Neural cell (in vitro differentiated cells): ENCODE data around the gene TNNT2. TPM values are rescaled to one million over a fixed set of nuclear protein-coding genes. Genes with fewer than 3 reads are reported as not detected.

ENCODE experiments used
- H2AFZ ChIP-seq: fragments of 200-600, 300-800 bp; sonication (generic), shearing (Covaris generic); 2 replicates; pipeline ENCODE4 v1.6.0; 2014; ENCODE audit warnings: low read depth, mild to moderate bottlenecking, antibody characterized with exemption, low read length, moderate library complexity
- H3F3A ChIP-seq: fragments of 200-600 bp; shearing (Covaris generic); 2 replicates; pipeline ENCODE4 v1.6.1; 2016; ENCODE audit warnings: mild to moderate bottlenecking, moderate library complexity, mixed read lengths, antibody characterized with exemption, low read length; ENCODE audit not compliant: insufficient read depth, poor library complexity, severe bottlenecking
- H3K27ac ChIP-seq: fragments of 200-600, 300-800 bp; sonication (generic), shearing (Covaris generic); 2 replicates; pipeline ENCODE4 v1.5.1; 2014; ENCODE audit warnings: mild to moderate bottlenecking, low read length, moderate library complexity
- H3K27me3 ChIP-seq: fragments of 300-800, 200-600 bp; sonication (generic), shearing (Covaris generic); 2 replicates; pipeline ENCODE4 v1.6.0; 2014; ENCODE audit warnings: mild to moderate bottlenecking, low read depth, low read length, moderate library complexity; ENCODE audit not compliant: insufficient read depth
- H3K36me3 ChIP-seq: fragments of 300-800, 200-600 bp; sonication (generic), shearing (Covaris generic); 2 replicates; pipeline ENCODE4 v1.5.1; 2014; ENCODE audit warnings: mild to moderate bottlenecking, antibody characterized with exemption, low read length, moderate library complexity; ENCODE audit not compliant: insufficient read depth
- H3K4me2 ChIP-seq: fragments of 300-800, 200-600 bp; sonication (generic), shearing (Covaris generic); 2 replicates; pipeline ENCODE4 v1.6.0; 2014; ENCODE audit warnings: mild to moderate bottlenecking, low read length
- H3K4me3 ChIP-seq: fragments of 300-800, 200-600 bp; sonication (generic), shearing (Covaris generic); 2 replicates; pipeline ENCODE4 v1.5.1; 2014; ENCODE audit warnings: mild to moderate bottlenecking, low read length, moderate library complexity
- H3K79me2 ChIP-seq: fragments of 200-600 bp; shearing (Covaris generic); replicated peaks from 2 replicates; pipeline ENCODE4 v1.6.0; 2014; ENCODE audit warnings: mild to moderate bottlenecking, low read length, moderate library complexity; ENCODE audit not compliant: insufficient read depth
- H3K9ac ChIP-seq: fragments of 300-800, 200-600 bp; sonication (generic), shearing (Covaris generic); 2 replicates; pipeline ENCODE4 v1.6.1; 2016; ENCODE audit warnings: mild to moderate bottlenecking, low read length, mixed read lengths
- H3K9me2 ChIP-seq: fragments of 200-600 bp; shearing (Covaris generic); 2 replicates; pipeline ENCODE4 v1.6.1; 2016; ENCODE audit warnings: mild to moderate bottlenecking, low read length, mixed read lengths; ENCODE audit not compliant: insufficient read depth
- H3K9me3 ChIP-seq: fragments of 200-600, 300-800 bp; sonication (generic), shearing (Covaris generic); 2 replicates; pipeline ENCODE4 v1.6.1; 2016; ENCODE audit warnings: mild to moderate bottlenecking, mixed run types, low read length, moderate library complexity, mixed read lengths
- H4K20me1 ChIP-seq: fragments of 200-600 bp; shearing (Covaris generic); 2 replicates; pipeline ENCODE4 v1.6.1; 2016; ENCODE audit warnings: mild to moderate bottlenecking, mixed run types; ENCODE audit not compliant: insufficient read depth
- EP300 ChIP-seq: fragments of 450-650 bp; conservative IDR thresholded peaks from 2 replicates; pipeline ENCODE4 v1.6.1; 2014; ENCODE audit warnings: antibody characterized with exemption, mild to moderate bottlenecking, moderate library complexity; ENCODE audit not compliant: poor library complexity, severe bottlenecking
- EZH2 ChIP-seq: fragments of 200-600, 300-800 bp; shearing (Covaris generic), sonication (generic); IDR thresholded peaks from 2 replicates; pipeline ENCODE4 v1.6.1; 2014; ENCODE audit warnings: antibody characterized with exemption, low read length, borderline replicate concordance, mild to moderate bottlenecking; ENCODE audit not compliant: insufficient read depth, poor library complexity, severe bottlenecking
- MXI1 ChIP-seq: fragments of 450-650 bp; conservative IDR thresholded peaks from 2 replicates; pipeline ENCODE4 v1.6.1; 2014; ENCODE audit warnings: antibody characterized with exemption, mild to moderate bottlenecking; ENCODE audit not compliant: poor library complexity, severe bottlenecking
- POLR2AphosphoS5 ChIP-seq: IDR thresholded peaks from 2 replicates; pipeline ENCODE4 v1.6.1; 2012
- RAD21 ChIP-seq: fragments of 450-650 bp; conservative IDR thresholded peaks from 2 replicates; pipeline ENCODE4 v1.6.1; 2014; ENCODE audit warnings: antibody characterized with exemption, mild to moderate bottlenecking, moderate library complexity
- REST ChIP-seq: IDR thresholded peaks from 2 replicates; pipeline ENCODE4 v1.6.1; 2012; ENCODE audit warnings: borderline replicate concordance
- SMC3 ChIP-seq: fragments of 450-650 bp; conservative IDR thresholded peaks from 2 replicates; pipeline ENCODE4 v1.6.1; 2014; ENCODE audit warnings: antibody characterized with exemption, mild to moderate bottlenecking, moderate library complexity; ENCODE audit not compliant: poor library complexity
- TAF1 ChIP-seq: IDR thresholded peaks from 2 replicates; pipeline ENCODE4 v1.6.1; 2012; ENCODE audit warnings: low read depth
- polyA plus RNA-seq: library from polyadenylated mRNA; depleted of rRNA; stranded (reverse); fragments of >200 nt; gene quantifications from 2 replicates; pipeline ENCODE4 v1.2.3, GENCODE V29; 2014
- TF ChIP-seq, protein P1 (sequence below): fragments of 450-650 bp; IDR thresholded peaks from 2 replicates; pipeline ENCODE4 v1.5.1; 2014; ENCODE audit warnings: antibody characterized with exemption, mild to moderate bottlenecking, moderate library complexity; ENCODE audit not compliant: poor library complexity, severe bottlenecking

Gene TNNT2
- polyA plus RNA-seq, 1 donor from 2014 or later = not detected

- H3K4me3 ChIP-seq = no peak overlapping the region
- H4K20me1 ChIP-seq = no peaks in the 10 kb centered on the region
- H3K27ac ChIP-seq = no peak overlapping the region
- H3K9me2 ChIP-seq = no peaks in the 10 kb centered on the region
- no peak overlapping the region for H3K9ac ChIP-seq
- no peaks in the 10 kb centered on the region for H3K79me2 ChIP-seq
- TF ChIP-seq RAD21 (no peak), POLR2AphosphoS5 (no peak), TAF1 (no peak), EP300 (no peak), MXI1 (no peak), SMC3 (no peak), EZH2 (no peak), REST (no peak)
- TF ChIP-seq, protein P1, sequence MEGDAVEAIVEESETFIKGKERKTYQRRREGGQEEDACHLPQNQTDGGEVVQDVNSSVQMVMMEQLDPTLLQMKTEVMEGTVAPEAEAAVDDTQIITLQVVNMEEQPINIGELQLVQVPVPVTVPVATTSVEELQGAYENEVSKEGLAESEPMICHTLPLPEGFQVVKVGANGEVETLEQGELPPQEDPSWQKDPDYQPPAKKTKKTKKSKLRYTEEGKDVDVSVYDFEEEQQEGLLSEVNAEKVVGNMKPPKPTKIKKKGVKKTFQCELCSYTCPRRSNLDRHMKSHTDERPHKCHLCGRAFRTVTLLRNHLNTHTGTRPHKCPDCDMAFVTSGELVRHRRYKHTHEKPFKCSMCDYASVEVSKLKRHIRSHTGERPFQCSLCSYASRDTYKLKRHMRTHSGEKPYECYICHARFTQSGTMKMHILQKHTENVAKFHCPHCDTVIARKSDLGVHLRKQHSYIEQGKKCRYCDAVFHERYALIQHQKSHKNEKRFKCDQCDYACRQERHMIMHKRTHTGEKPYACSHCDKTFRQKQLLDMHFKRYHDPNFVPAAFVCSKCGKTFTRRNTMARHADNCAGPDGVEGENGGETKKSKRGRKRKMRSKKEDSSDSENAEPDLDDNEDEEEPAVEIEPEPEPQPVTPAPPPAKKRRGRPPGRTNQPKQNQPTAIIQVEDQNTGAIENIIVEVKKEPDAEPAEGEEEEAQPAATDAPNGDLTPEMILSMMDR = no peak
- no peak overlapping the region for H3K4me2 ChIP-seq
- no peaks in the 10 kb centered on the region for H3K9me3 ChIP-seq
- no peak overlapping the region for H2AFZ ChIP-seq
- H3K36me3 ChIP-seq = no peaks in the 10 kb centered on the region
- H3K27me3 ChIP-seq = no peaks in the 10 kb centered on the region
- no peaks in the 10 kb centered on the region for H3F3A ChIP-seq
Observed at GRCh38 chr1:201320168-201320788, 57.2 kb downstream of the TNNT2 start.

- Histone ChIP-seq H3K9ac (no peak overlapping the region), H3K4me3 (no peak overlapping the region), H4K20me1 (no peaks in the 10 kb centered on the region), H3K27ac (no peak overlapping the region), H2AFZ (no peak overlapping the region), H3F3A (no peaks in the 10 kb centered on the region), H3K9me2 (no peaks in the 10 kb centered on the region), H3K36me3 (no peaks in the 10 kb centered on the region), H3K4me2 (no peak overlapping the region), H3K9me3 (no peaks in the 10 kb centered on the region), H3K27me3 (no peaks in the 10 kb centered on the region), H3K79me2 (no peaks in the 10 kb centered on the region)
- no peak for TF ChIP-seq EZH2
- no peak for TF ChIP-seq TAF1
- no peak for TF ChIP-seq REST
- TF ChIP-seq RAD21 = no peak
- TF ChIP-seq SMC3 = no peak
- TF ChIP-seq EP300 = no peak
Observed at GRCh38 chr1:201319631-201320030, 57.8 kb downstream of the TNNT2 start.
